ENCODE measurements around the gene COASY.
"Not testable (repeated sequence)": the region's sequence is repeated elsewhere in the genome, so short reads cannot be mapped to it uniquely, and the experiment has no call there.

COASY gene

DNA sequence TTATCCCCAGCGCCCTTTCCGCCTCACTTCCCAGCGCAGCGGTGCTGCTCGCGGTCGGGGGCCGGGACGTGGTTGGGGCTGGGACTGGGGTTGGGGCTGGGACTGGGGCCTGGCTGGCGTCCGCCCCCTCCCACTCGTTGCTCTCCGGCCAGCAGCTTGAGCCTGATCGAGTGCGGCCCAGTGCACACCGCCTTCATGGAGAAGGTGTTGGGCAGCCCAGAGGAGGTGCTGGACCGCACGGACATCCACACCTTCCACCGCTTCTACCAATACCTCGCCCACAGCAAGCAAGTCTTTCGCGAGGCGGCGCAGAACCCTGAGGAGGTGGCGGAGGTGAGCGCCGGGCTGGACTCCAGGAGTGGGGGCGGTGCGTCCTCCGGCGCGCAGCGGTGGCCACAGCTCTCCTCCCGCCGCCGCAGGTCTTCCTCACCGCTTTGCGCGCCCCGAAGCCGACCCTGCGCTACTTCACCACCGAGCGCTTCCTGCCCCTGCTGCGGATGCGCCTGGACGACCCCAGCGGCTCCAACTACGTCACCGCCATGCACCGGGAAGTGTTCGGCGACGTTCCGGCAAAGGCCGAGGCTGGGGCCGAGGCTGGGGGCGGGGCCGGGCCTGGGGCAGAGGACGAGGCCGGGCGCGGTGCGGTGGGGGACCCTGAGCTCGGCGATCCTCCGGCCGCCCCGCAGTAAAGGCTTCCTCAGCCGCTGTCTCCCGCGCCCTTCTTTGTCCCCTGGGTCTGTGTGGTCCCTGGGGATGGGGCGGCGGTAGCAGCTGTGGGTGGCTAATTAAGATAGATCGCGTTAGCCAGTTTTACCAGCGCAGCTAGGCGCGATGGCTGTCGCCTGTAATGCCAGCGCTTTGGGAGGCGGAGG, 7.5 kb upstream of the COASY start:
- peak; percentile 70 for DNase-seq

DNA sequence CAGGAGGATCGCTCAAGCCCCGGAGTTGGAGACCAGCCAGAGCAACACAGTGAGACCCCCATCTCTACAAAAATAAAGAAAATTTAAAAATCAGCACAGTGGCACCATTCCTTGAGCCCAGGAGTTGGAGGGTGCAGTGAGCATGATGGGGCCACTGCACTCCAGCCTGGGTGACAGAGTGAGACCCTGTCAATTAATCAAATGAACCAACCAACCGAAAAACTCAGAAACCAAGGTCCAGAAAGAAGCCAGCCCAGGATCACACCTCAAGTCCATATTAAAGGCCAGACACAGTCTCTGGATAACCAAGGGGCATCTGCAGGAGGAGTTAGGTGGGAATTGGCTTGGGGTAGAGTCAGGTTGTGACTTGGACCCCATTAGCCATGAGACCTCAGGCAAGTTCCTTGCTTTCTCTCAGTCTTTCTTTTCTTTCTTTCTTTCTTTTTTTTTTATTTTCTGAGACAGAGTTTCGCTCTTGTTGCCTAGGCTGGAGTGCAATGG, 6.8 kb upstream of the COASY start:
- no peak for DNase-seq

DNA sequence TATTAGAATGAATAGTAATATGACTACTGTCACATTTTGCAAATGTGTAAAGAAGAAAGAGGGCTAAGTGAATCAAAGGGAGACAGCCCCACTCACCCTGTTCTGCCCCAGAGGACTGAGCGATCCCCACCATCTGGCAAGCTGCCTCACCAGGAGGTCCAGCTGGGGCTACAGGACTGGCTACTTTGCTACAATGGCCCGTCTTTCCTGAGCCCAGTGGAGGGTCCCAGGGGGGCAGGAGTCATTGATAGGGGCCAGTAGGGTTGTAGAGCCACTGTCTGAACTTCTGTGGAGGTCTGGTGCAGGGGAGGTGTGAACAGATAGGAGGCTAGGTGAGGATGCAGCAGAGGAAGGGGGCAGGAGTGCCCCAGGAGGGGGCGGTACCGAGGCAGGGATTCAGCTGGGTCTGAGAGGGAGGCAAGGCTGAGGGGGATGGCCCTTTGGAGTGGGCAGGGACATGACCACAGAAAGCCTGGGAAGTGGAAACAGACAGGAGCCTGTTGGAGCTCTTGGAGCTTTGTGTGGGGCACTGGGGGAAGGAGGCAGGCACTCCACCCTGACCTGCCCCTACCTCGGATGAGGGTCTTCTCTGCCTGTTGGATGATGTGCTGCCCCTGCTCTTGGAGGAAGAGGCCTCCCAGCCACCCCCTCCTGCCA, 5.9 kb upstream of the COASY start:
- not testable (repeated sequence) for DNase-seq

DNA sequence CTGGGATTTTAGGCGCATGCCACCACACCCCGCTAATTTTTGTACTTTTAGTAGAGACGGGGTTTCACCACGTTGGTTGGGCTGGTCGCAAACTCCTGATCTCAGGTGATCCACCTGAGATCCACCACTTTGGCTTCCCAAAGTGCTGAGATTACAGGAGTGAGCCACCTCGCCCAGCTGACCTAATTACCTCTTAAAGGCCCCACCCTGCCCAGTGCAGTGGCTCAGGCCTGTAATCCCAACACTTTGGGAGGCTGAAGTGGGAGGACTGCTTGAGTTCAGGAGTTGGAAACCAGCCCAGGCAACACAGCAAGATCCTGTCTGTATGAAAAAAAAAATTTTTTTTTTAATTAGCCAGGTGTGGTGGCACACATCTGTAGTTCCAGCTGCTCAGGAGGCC, 2.9 kb upstream of the COASY start:
- DNase-seq = no peak

DNA sequence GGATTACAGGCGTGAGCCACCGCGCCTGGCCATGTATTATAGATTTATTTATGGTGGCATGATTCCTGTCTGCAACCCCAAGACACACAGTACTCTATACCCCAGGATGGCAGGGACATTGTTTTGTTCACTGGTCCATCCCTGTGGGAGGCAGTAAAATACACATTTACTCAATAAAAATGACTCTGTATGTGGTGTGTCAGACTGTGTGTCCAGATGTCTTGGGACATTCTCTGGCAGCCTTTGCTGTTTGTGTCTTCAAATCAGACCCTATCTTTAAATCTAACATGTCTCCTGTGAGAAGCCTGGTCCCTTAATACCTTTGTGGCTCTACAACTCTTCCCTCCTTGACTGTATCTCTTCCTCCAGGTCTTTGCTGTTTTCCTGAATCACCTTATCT, 1.7 kb upstream of the COASY start:
- no peak for DNase-seq

DNA sequence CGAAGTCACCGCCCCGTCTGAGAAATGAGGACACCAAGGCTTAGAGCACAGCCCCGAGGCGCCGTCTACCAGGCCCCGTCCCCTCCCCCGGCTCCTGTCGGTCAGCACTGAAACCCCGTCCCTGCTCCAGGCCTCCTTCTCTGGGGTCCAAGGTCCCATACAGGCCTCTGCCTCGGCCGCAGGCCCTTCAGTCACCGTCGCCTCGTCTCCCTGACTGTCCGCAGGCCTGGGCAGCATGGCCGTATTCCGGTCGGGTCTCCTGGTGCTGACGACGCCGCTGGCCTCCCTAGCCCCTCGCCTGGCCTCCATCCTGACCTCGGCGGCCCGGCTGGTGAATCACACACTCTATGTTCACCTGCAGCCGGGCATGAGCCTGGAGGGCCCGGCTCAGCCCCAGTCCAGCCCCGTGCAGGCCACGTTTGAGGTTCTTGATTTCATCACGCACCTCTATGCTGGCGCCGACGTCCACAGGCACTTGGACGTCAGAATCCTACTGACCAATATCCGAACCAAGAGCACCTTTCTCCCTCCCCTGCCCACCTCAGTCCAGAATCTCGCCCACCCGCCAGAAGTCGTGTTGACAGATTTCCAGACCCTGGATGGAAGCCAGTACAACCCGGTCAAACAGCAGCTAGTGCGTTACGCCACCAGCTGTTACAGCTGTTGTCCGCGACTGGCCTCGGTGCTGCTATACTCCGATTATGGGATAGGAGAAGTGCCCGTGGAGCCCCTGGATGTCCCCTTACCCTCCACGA, 617 bp downstream of the COASY start:
- DNase-seq = no peak

DNA sequence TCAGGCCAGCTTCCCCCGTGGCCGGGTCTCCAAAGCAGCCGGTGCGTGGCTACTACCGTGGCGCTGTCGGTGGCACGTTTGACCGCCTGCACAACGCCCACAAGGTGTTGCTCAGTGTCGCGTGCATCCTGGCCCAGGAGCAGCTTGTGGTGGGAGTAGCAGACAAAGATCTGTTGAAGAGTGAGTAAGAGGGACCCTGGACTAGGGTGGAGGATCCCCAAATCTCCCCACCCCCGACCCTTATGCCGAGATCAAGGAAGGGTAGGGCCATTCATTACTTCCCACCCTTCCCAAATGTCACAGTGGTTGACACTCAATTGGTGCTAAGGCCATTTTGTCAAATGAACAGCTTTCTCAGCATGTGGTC, 1.2 kb downstream of the COASY start:
- DNase-seq = no peak

DNA sequence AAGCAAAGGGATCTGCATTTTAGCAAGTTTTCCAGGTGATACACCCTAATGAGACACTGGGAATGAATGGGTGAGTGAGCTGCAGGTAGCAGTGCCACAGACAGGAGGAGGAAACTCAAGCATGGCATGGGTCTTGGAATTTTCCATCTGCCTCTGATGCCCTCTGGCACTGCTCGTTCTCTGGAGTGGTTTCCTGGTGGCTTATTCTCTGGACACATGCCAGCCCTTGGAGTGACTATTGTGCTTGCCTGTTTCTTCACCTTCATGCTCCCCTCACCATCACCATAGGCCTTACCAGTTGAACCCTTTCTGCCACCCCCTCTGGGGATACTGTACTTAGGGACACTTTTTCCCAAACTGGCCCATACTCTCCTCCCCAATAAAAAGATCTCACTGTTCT, 1.6 kb downstream of the COASY start:
- DNase-seq = no peak

DNA sequence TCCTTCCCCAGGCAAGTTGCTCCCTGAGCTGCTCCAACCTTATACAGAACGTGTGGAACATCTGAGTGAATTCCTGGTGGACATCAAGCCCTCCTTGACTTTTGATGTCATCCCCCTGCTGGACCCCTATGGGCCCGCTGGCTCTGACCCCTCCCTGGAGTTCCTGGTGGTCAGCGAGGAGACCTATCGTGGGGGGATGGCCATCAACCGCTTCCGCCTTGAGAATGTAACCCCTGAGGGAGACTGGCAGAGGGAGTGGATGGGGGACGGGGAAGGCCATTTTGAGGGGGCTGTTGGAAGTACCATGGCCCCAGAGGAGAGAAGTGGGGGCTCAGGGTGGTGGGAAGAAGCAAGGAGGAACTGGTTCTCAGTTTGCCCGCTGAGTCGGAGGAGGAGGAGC, 2.0 kb downstream of the COASY start:
- DNase-seq = no peak

DNA sequence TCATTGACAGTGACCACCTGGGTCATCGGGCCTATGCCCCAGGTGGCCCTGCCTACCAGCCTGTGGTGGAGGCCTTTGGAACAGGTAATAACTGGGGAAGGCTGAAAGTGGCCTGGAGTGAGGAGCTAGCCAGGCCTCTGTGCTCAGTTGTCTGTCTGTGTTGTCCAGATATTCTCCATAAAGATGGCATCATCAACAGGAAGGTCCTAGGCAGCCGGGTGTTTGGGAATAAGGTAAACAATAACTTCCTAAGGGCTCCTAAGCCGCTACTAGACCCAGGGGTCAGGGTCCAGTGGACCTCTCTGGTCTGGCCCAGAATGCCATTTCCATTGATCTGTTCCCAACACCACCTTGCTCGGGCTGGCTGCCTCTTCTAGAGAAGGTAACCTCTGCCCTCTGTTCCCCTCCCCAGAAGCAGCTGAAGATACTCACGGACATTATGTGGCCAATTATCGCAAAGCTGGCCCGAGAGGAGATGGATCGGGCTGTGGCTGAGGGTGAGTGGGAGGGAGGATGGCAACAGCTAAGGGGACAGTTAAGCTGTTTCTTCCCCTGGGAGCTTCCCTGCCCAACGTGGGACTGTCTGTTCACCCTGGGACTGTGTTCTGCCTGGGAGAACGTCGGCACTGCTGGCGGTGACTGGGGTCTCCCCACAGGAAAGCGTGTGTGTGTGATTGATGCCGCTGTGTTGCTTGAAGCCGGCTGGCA, 3.0 kb downstream of the COASY start:
- no peak for DNase-seq

DNA sequence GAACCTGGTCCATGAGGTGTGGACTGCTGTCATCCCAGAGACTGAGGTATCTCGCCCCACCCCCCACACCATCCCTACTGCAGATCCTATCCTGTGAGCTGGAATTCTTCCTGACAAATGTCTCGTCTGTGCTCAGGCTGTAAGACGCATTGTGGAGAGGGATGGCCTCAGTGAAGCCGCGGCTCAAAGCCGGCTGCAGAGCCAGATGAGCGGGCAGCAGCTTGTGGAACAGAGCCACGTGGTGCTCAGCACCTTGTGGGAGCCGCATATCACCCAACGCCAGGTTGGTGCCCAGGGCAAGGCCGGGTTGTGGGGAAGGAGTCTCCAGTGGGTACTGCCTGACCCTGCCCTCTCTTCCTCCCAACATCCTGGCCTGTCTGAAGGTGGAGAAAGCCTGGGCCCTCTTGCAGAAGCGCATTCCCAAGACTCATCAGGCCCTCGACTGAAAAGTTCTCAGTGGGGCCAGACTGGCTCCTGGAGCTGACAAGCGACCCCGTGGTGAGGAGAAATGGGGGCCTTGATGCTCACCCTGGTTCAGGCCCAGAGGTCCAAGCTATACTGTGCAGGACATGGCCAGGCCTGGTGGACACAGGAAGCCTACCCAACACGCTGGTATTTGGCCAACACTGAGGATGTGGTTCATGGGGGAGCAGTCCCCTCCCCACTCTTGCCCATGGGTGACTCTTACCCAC, 3.7 kb downstream of the COASY start:
- DNase-seq = no peak

DNA sequence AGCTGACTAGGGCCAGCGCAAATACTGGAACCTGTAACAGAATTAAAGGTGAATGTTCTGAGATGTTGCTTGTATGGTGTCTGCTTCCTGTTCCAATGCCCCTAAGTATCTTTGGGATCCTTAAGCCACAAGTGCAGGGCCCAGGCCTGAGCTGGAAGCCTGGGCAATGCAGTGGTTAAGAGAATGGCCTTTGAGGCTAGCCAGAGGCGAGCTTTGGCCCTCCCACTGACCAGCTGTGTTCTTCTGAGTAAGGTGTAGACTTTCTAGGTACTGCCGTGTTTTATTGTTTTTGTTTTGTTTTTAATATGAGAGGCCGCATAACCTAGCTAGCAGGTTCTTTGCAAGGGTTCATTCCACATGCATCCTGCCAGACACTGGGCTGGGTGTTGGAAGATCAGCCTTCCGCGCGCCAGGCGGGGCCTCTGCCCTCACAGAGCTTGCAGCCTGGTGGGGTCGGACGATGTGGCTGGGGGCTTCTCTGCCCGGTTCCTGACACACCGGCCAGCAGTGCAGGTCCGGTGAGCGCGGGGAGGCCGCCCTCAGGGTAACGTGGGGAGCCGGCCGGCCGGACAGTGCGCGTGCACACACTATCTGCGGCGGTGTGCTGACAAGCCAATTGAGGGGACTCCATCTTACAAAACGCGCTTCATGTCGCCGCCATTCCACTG, 4.4 kb downstream of the COASY start:
- DNase-seq = no peak

DNA sequence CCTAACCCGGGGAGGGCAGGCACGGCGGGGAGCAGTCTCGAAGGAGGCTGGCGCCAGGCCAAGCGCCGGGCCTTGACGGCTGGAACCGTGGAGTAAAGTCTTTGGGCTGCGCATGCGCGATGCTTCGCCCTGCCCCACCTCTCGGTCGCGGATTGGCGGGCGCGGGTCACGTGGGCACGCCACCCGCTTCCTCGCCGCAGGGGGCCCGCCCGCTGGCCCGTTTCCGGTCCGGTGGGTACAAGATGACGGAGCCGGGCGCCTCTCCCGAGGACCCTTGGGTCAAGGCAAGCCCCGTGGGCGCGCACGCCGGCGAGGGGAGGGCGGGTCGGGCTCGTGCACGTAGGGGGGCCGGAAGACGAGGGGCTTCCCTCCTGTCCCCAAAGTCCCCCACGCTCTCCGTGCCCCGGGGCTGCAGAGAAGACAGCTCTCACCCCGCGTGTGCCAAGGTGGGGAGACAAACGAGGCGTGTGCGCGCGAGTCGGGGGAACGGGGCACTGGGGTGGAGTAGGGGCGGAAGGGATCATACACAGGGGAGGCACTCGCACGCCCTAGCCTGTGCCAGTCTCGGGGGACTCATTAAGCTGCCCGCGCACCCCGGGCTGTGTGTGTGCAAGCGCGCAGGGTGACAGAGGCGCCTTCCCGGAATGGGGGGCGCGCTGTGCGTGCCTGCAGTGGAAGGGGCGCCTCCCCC, 5.1 kb downstream of the COASY start, which contains the start of gene MLX:
Gene MLX, plus strand, starts transcription at position 218 of the 691 bp plus-strand sequence. Its CDS starts 25 bp downstream, at position 243.
- peak; percentile 84 for DNase-seq

DNA sequence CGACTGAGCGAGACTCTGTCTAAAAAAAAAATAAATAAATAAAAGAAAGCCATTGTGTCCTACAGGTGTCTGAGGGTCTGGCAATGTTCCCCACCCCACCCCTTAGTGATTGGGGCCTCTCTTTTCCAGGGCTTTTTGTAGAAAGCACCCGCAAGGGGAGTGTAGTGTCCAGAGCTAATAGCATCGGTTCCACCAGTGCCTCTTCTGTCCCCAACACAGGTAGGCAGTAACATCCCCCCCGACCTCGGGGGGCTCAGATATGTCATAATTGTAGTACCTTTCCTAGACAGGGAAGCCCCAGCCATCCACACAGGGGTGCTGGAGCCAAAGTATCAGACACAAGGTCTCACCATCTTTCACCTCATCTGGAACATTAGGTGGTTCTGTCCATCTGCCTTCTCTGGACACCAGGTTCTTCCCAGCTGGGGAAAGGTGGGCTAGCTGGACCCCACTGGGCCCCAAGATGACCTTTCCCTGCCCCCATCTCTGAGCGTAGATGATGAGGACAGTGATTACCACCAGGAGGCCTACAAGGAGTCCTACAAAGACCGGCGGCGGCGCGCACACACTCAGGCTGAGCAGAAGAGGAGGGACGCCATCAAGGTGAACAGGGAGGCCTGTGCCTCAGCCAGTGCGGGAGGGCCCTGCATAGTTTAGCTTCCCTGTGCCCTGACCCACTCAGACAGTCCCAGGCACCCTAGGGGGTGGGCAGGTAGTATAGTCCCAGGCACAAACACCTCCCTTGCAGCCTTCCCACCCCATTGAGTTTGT, 6.6 kb downstream of the COASY start:
- no peak for DNase-seq

DNA sequence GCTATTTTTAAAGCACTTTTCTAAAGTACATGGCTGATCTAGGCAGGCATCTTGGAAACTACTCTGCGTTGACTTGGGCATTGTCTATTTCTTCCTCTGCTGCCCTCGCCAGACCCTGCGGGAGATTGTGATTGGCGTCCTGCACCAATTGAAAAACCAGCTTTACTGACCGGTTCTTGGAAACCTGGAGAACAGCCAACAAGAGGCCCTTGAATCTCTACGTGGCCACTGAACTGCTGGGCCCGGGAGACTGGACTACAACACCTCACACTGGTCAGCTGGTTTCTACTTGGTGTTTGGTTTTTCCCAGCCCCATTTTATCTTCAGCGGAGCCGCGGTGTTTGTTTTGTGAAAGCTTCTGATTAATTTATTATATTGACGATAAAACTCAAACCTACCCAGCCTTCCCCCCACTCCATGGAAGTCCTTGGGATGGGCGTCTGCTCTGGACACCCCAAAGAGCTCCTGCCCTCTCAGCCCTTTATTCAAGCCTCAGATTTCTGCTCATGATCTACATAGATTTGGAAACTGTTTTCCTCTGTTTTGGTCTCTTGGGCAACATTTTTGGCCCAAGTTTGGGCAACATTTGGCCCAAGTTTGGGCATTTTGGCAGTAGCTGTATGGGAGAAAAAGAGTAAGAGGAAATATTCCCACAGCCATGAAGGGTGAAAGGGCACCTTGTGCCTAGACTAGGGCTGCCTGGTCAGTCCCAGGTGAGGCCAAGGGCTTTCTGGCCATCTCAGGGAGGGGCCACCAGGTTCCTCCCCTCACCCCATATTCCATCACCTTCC, 9.7 kb downstream of the COASY start:
- DNase-seq = no peak

DNA sequence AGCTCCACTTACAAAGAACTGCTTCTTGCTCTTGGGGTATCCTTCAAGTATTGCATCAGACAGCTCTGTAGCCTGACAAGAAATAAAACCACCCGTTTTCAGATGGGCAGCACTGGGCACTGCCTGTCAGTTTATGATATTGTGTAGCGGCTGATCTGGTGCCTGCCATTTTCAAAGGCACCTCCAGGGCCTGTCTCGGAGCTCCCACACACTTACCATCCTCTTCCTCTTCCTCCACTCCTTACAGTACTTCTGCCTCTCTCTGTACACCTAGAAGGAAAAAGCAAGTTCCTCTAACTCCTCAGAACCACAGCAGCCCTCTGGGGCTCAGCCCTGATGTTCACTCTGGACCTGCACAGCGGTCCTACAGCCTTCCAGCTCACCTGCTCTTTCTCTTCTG, 11.1 kb downstream of the COASY start:
- no peak for DNase-seq

DNA sequence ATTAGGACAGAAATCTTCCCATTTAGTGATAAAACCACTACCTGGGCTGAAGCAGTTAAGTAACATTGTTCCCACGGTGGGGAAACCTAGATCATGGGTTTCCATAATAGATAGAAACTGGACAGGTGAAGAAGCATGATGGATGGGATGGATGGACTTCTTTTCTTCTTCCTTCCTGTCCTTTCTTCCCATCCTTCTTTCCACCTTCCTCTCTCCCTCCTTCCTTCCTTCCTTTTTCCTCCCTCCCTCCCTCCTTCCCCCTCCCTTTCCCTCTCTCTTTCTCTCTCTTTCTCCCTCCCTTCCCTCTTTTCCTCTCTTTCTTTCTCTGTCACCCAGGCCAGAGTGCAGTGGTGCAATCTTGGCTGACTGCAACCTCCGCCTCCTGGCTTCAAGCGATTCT, 12.5 kb downstream of the COASY start:
- DNase-seq = no peak

DNA sequence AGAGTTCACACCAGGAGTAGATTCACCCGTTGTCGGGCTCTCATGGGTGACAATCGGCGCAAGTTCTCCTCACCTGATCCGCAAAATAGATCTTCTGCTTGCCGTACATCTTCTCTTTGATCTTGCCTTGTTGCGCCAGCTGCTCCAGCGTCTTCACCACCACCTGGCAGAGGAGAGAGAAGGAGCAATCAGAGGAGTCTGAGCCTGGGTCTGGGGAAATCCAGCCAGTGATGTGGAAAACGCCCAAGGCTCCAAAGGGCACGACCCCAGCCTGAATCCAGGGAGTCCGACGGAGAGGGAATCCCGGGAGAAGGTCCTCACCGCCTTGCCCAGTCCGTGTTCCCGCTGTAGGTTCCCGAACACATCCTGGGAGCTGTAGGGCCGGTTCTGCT, 15.2 kb downstream of the COASY start:
- DNase-seq = no peak

DNA sequence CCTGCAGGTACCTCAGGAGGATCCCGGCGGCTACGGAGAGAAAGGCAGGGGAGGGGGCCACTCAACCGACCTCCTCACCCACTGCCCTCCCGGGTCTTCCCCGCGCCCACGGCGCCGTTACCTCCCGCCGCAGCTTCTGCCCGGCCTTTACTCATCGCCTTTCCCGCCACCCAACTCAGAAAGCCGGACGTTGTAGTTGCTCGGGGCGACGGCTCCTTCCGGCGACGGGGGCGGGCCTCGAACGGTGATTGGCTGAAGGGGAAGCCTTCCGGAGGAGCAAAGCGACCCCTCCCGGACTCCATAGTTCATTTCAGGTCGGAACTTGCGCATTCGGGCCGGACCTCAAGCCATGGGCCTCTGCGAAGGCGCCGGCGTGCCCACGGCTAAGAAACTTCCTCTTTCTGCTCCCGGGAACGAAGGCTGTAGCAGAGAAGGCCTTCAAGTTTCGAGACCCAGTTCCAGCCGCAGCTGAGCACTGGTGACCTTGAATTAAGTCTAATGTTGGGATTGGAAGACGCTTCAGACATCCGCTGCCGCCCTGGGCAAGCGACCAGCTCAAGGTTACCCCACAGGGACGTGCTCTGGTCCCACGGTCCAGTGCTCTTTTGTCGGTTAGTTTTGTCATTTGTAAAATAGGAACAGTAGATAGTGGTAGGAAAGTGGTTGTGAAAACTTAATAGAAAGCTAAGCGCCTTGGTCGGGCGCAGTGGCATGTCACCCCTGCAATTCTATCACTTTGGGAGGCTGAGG, 15.8 kb downstream of the COASY start, which contains the start of gene PSMC3IP:
Gene PSMC3IP, minus strand, starts transcription at position 198 of the 750 bp plus-strand sequence. Its CDS starts 43 bp downstream, at position 155.
- DNase-seq = peak; percentile 88
